GM18511 (cell line): ENCODE data around the gene RXRA.

ENCODE experiments used
- ATAC-seq: cut with Tn5 transposase; IDR thresholded peaks from one replicate; pipeline ENCODE4 v1.9.1; 2021; ENCODE audit warnings: mild to moderate bottlenecking, moderate library complexity; ENCODE audit not compliant: unreplicated experiment

The RXRA gene

GRCh38 chr9:134349936-134350335, 23.7 kb downstream of the RXRA start:
- ATAC-seq, result no peak

- no peak for ATAC-seq
These were observed 24.2 kb downstream of the RXRA start for GRCh38 chr9:134350416-134350994.

GRCh38 chr9:134351606-134352176, 25.4 kb downstream of the RXRA start:
- ATAC-seq, result no peak

GRCh38 chr9:134352247-134352933, 26.1 kb downstream of the RXRA start:
- no peak for ATAC-seq

- no peak for ATAC-seq
These were observed 27.3 kb downstream of the RXRA start for GRCh38 chr9:134353539-134353938.

GRCh38 chr9:134355158-134355557, 28.9 kb downstream of the RXRA start:
- ATAC-seq, result no peak

GRCh38 chr9:134355561-134356279, 29.5 kb downstream of the RXRA start:
- no peak for ATAC-seq

GRCh38 chr9:134356496-134357470, 30.5 kb downstream of the RXRA start:
- ATAC-seq, result no peak

- ATAC-seq, result no peak
These were observed 31.4 kb downstream of the RXRA start for GRCh38 chr9:134357631-134358025.

- ATAC-seq, result no peak
These were observed 31.9 kb downstream of the RXRA start for GRCh38 chr9:134358026-134358661.

- no peak for ATAC-seq
These were observed 32.5 kb downstream of the RXRA start for GRCh38 chr9:134358662-134359319.

- no peak for ATAC-seq
These were observed 33.4 kb downstream of the RXRA start for GRCh38 chr9:134359493-134360179.

- no peak for ATAC-seq
These were observed 34.0 kb downstream of the RXRA start for GRCh38 chr9:134360180-134360759.

GRCh38 chr9:134360897-134361296, 34.6 kb downstream of the RXRA start:
- no peak for ATAC-seq

- ATAC-seq, result no peak
These were observed 35.2 kb downstream of the RXRA start for GRCh38 chr9:134361426-134361825.

GRCh38 chr9:134361843-134362414, 35.7 kb downstream of the RXRA start:
- ATAC-seq, result no peak

- no peak for ATAC-seq
These were observed 37.2 kb downstream of the RXRA start for GRCh38 chr9:134363450-134363849.

GRCh38 chr9:134364391-134365114, 38.3 kb downstream of the RXRA start:
- no peak for ATAC-seq
